ENCODE data around the gene HTRA1.

- TF ChIP-seq HDGF (IDR thresholded peaks at IDR 0.05) = no peak
- no peak for TF ChIP-seq EP300 (IDR thresholded peaks at IDR 0.05; ENCODE audit: borderline replicate concordance in 1 of 2, control insufficient read depth in 1 of 2, low read depth in 2 of 2, low read length in 2 of 2)
- TF ChIP-seq CTCF (IDR thresholded peaks at IDR 0.05 in 2 of 3, conservative IDR thresholded peaks at IDR 0.05 in 1 of 3; ENCODE audit: control insufficient read depth in 2 of 3, extremely low read depth in 1 of 3, insufficient read depth in 1 of 3, low read depth in 3 of 3, low read length in 3 of 3) = no peak
- no peak for TF ChIP-seq HDAC6 (IDR thresholded peaks at IDR 0.05; ENCODE audit: unreplicated experiment)
Observed at GRCh38 chr10:122487174-122487765, 25.9 kb downstream of the HTRA1 start.

All from GM12878 (cell line).